Thyroid gland (tissue), 4 donors: ENCODE data around the gene CHSY1. TPM values are rescaled to one million over a fixed set of nuclear protein-coding genes. Genes with fewer than 3 reads are reported as not detected.

ENCODE experiments used
- DNase-seq, 2 donors: peaks; one replicate each; pipeline ENCODE4 v3.0.0-alpha.2; 2019
- H3K27ac ChIP-seq, 3 donors: fragments of 200-600 bp; sonication (generic); 1 replicate in 2 of 3; 2 replicates in 1 of 3; pipeline ENCODE4 v1.5.1; 2016 to 2019; ENCODE audit warnings: mild to moderate bottlenecking in 1 of 3, moderate library complexity in 1 of 3
- H3K27me3 ChIP-seq: fragments of 200-600 bp; sonication (generic); one replicate; pipeline ENCODE4 v1.5.1; 2019
- H3K36me3 ChIP-seq, 2 donors: fragments of 200-600 bp; sonication (generic); one replicate each; pipeline ENCODE4 v1.5.1; 2016 to 2019
- H3K4me1 ChIP-seq, 2 donors: fragments of 200-600 bp; sonication (generic); one replicate each; pipeline ENCODE4 v1.5.1; 2017 to 2019
- H3K4me3 ChIP-seq, 3 donors: fragments of 200-600 bp; sonication (generic); replicated peaks in 1 of 3; 1 replicate in 2 of 3; 2 replicates in 1 of 3; pipeline ENCODE4 v1.5.1; 2016; ENCODE audit warnings: mild to moderate bottlenecking in 1 of 3
- H3K9me3 ChIP-seq: fragments of 200-600 bp; sonication (generic); one replicate; pipeline ENCODE4 v1.5.1; 2017
- POLR2A ChIP-seq, 2 donors: fragments of 450-650 bp; IDR thresholded peaks; one replicate each; pipeline ENCODE4 v1.6.1; 2017; ENCODE audit warnings: antibody characterized with exemption in 2 of 2, mild to moderate bottlenecking in 2 of 2, moderate library complexity in 1 of 2
- WGBS, 2 donors: methylation state at CpG; one replicate each; pipeline ENCODE4 v1.1.5; 2017; 5-methylcytosine and 5-hydroxymethylcytosine counted together
- intact Hi-C: fragments of 100-400 bp; cut with DNase I; formaldehyde crosslinking; loops from one replicate; pipeline ENCODE4 v1.15.1; 2023
- total RNA-seq, 4 donors: library from RNA; depleted of rRNA; stranded (reverse); fragments of >200 nt; gene quantifications; one replicate each; pipeline ENCODE4 v1.2.3, GENCODE V29; 2016
- TF ChIP-seq, protein P1 (sequence below), 6 experiments: fragments of 200-600 bp in 3 of 6; fragments of 450-650 bp in 3 of 6; sonication (generic) in 3 of 6; IDR thresholded peaks; one replicate each; pipeline ENCODE4 v1.5.1; 2016 to 2019; ENCODE audit warnings: antibody characterized with exemption in 6 of 6, mild to moderate bottlenecking in 2 of 6, inconsistent platforms in 1 of 6, moderate library complexity in 1 of 6

Gene CHSY1
- total RNA-seq, 4 donors from 2014 or later, result 13.8 to 26.6 (median 18.5) TPM

DNA sequence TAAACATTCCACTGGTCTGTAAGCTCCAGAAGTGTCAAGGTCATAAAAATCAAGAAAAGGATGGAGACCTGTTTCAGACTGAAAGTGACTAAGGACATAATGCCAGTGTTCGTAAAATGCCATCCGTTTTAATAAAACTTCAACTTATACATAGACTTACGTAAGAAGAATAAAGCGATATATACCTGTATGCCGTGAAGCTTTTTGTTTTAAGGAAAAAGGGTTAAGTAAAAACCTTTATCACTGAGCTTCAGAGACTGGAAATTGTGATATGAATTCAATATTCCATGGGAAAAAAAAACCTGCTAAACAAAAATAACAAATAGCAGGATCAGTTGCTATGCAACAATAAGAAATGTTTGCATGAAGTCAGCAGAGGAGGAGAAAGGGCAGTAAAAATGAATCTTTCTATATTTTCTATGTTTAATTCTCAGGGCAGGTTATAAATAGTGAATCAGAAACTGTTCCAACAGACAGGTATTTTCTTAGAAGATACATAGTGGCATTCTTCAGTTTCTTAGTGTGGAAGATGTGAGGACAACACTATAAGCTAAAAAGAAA, 42.5 kb downstream of the CHSY1 start:
- Histone ChIP-seq H3K27ac (no peak overlapping the region), H3K27me3 (no peaks in the 10 kb centered on the region), H3K4me3 (no peak overlapping the region), H3K9me3 (no peaks in the 10 kb centered on the region), H3K36me3 (no peaks in the 10 kb centered on the region), H3K4me1 (peaks cover 12 to 24% of the 10 kb centered on the region in 2 donors)
- TF ChIP-seq, protein P1, sequence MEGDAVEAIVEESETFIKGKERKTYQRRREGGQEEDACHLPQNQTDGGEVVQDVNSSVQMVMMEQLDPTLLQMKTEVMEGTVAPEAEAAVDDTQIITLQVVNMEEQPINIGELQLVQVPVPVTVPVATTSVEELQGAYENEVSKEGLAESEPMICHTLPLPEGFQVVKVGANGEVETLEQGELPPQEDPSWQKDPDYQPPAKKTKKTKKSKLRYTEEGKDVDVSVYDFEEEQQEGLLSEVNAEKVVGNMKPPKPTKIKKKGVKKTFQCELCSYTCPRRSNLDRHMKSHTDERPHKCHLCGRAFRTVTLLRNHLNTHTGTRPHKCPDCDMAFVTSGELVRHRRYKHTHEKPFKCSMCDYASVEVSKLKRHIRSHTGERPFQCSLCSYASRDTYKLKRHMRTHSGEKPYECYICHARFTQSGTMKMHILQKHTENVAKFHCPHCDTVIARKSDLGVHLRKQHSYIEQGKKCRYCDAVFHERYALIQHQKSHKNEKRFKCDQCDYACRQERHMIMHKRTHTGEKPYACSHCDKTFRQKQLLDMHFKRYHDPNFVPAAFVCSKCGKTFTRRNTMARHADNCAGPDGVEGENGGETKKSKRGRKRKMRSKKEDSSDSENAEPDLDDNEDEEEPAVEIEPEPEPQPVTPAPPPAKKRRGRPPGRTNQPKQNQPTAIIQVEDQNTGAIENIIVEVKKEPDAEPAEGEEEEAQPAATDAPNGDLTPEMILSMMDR (IDR thresholded peaks at IDR 0.05), result no peak
- no peak for TF ChIP-seq POLR2A (IDR thresholded peaks at IDR 0.05)
- WGBS, 2 donors, result 83 to 92% methylated on average over 5 of the region's 5 CpGs
- DNase-seq, result no peak
- intact Hi-C loops, result no loop called here

DNA sequence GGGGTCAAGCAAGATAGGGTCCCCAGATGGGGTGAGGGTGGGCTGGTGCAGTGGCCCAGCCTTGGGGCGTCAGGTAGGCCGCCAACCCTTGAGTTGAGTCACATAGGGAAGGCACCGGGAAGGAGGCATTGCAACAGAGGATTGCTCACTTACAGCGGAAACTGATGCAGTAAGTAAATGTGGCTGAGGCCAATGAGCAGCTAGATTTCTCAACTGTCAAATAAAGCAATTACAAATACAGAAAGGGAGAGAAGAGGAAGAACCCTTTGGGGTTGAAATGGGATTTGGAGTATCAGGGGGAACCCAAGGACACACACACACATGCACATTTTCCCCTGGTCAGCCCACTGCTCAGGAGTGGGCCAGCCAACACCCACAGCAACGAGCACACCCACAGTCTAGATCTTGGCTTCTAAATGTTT, 44.0 kb downstream of the CHSY1 start:
- WGBS, 2 donors, result 64 to 92% methylated on average over 5 of the region's 5 CpGs
- Histone ChIP-seq H3K27me3 (no peaks in the 10 kb centered on the region), H3K9me3 (no peaks in the 10 kb centered on the region), H3K4me3 (no peak overlapping the region), H3K4me1 (peaks cover 12 to 24% of the 10 kb centered on the region in 2 donors), H3K27ac (no peak overlapping the region), H3K36me3 (no peaks in the 10 kb centered on the region)
- DNase-seq, result no peak
- intact Hi-C loops, result no loop called here
- no peak for TF ChIP-seq POLR2A (IDR thresholded peaks at IDR 0.05)
- TF ChIP-seq, protein P1 (IDR thresholded peaks at IDR 0.05), result no peak

DNA sequence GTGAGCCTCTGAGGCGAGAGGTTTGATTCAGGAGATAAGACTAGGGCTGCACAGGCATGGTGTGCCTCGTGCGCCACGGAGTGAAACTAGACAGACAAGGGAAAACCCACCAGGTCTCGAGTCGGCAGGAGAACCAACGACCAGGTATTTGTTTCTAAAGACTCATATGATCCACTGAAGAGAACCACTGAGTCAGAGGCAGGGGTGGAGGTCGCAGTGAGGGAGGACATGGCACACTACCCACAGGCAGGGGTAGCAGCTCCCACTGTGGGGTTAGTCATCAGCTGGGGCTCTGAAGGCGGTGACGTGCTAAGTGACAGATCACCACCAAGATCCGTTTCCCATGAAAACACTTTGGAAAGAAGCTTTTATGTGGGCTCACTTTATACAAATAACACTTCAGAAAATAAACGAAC, 45.7 kb downstream of the CHSY1 start:
- no peak overlapping the region for H3K4me3 ChIP-seq
- TF ChIP-seq, protein P1 (IDR thresholded peaks at IDR 0.05), result no peak
- no peak for TF ChIP-seq POLR2A (IDR thresholded peaks at IDR 0.05)
- intact Hi-C loops, result no loop called here
- DNase-seq, result no peak
- no peaks in the 10 kb centered on the region for H3K9me3 ChIP-seq
- no peak overlapping the region for H3K27ac ChIP-seq
- H3K27me3 ChIP-seq, result no peaks in the 10 kb centered on the region
- no peaks in the 10 kb centered on the region for H3K36me3 ChIP-seq
- 82 to 87% methylated on average over 12 of the region's 12 CpGs for WGBS, 2 donors
- H3K4me1 ChIP-seq, result peaks cover 19 to 27% of the 10 kb centered on the region in 2 donors

DNA sequence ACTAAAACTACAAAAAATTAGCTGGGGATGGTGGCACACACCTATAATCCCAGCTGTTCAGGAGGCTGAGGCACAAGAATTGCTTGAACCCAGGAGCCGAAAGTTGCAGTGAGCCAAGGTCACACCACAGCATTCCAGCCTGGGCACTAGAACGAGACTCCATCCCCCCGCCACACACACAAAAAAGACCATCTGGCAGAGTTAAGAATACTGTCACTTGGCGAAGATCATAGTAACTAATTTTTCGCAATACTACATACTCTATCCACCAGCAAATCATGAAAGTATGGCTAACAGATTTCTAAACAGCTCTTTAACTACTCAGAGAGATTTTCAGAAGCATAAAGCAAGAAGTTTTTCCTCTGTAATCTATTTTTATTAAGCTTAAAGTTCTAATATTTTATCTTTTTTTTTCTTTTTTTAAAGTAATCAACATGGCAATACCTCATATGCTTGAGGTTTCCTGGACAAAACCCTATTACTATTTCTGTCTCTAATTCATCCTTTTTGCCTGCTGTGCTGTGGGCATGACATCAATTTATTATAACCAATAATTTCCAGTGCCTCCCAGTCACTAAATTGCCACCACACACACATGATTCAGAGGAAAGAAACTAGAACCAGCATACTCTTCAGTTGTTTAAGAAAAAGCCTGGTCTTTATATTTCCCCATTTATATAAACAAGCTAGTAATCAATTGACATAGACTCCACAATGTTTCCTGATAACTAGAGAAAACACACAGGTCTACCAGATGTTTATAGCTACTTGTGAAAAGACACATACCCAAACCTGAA, 46.9 kb downstream of the CHSY1 start:
- 90 to 93% methylated on average over 5 of the region's 5 CpGs for WGBS, 2 donors
- Histone ChIP-seq H3K4me1 (peaks cover 19% of the 10 kb centered on the region in 2 donors), H3K9me3 (no peaks in the 10 kb centered on the region), H3K36me3 (no peaks in the 10 kb centered on the region), H3K27me3 (no peaks in the 10 kb centered on the region), H3K27ac (no peak overlapping the region), H3K4me3 (no peak overlapping the region)
- DNase-seq, result no peak
- intact Hi-C loops, result no loop called here
- TF ChIP-seq POLR2A (IDR thresholded peaks at IDR 0.05), result no peak
- TF ChIP-seq, protein P1 (IDR thresholded peaks at IDR 0.05), result no peak

DNA sequence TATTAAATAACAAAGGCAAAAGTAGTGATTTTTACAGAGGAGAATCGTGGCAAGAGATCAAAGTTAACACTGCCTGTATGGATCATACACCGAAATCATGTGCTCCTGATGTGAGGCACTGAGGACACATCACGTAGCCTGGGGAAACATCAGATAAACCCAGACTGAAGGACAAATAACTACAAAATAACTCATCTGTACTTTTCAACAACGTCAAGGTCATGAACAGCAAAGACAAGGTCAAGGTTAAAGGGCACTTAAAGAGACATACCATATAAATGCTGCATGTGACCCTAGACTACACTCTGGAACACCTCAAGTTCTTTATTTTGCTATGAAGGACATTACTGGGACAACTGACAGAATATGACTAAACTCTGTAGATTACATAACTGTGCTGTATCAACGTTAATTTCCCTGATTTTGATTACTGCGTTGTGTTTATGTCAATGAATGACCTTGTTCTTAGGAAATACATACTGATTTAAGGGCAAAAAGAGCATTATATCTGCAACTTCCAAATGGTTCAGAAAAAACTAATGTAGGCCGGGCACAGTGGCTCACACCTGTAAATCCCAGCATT, 48.1 kb downstream of the CHSY1 start:
- Histone ChIP-seq H3K9me3 (no peaks in the 10 kb centered on the region), H3K36me3 (no peaks in the 10 kb centered on the region), H3K27ac (no peak overlapping the region), H3K27me3 (no peaks in the 10 kb centered on the region), H3K4me1 (peaks cover 7 to 31% of the 10 kb centered on the region in 2 donors), H3K4me3 (no peak overlapping the region)
- intact Hi-C loops, result no loop called here
- TF ChIP-seq, protein P1 (IDR thresholded peaks at IDR 0.05), result no peak
- TF ChIP-seq POLR2A (IDR thresholded peaks at IDR 0.05), result no peak
- DNase-seq, result no peak
- 86 to 87% methylated on average over 7 of the region's 7 CpGs for WGBS, 2 donors
